Prostate gland (tissue), 2 donors: ENCODE data around the gene IL12B. TPM values are rescaled to one million over a fixed set of nuclear protein-coding genes. Genes with fewer than 3 reads are reported as not detected.
"Not testable (repeated sequence)": the region's sequence is repeated elsewhere in the genome, so short reads cannot be mapped to it uniquely, and the experiment has no call there.

Experiments used
- DNase-seq: peaks from one replicate; pipeline ENCODE4 v3.0.0-alpha.2; 2019; ENCODE audit warnings: low spot score
- H3K27ac ChIP-seq, 2 donors: fragments of 200-600 bp; sonication (generic); 2 replicates each; pipeline ENCODE4 v1.5.1; 2017 to 2019
- H3K27me3 ChIP-seq: fragments of 200-600 bp; sonication (generic); replicated peaks from 2 replicates; pipeline ENCODE4 v1.5.1; 2019; ENCODE audit not compliant: insufficient read depth
- H3K36me3 ChIP-seq, 2 donors: fragments of 200-600 bp; sonication (generic); 1 replicate in 1 of 2; 2 replicates in 1 of 2; pipeline versions ENCODE4 v1.5.1 to v1.8.1; 2017 to 2019
- H3K4me1 ChIP-seq: fragments of 200-600 bp; sonication (generic); replicated peaks from 2 replicates; pipeline ENCODE4 v1.5.1; 2019
- H3K4me3 ChIP-seq, 2 donors: fragments of 200-600 bp; sonication (generic); 2 replicates each; pipeline ENCODE4 v1.5.1; 2017 to 2019
- H3K9me3 ChIP-seq: fragments of 200-600 bp; sonication (generic); 2 replicates; pipeline ENCODE4 v1.5.1; 2017
- POLR2A ChIP-seq: fragments of 450-650 bp; IDR thresholded peaks from one replicate; pipeline ENCODE4 v1.6.1; 2016; ENCODE audit warnings: antibody characterized with exemption, mild to moderate bottlenecking
- POLR2AphosphoS5 ChIP-seq: sonication (generic); formaldehyde crosslinking; IDR thresholded peaks from one replicate; pipeline ENCODE4 v1.6.1; 2017; ENCODE audit warnings: antibody characterized with exemption
- WGBS: methylation state at CpG from one replicate; pipeline ENCODE4 v1.1.5; 2018; 5-methylcytosine and 5-hydroxymethylcytosine counted together
- intact Hi-C: fragments of 100-400 bp; cut with DNase I; formaldehyde crosslinking; loops from one replicate; pipeline ENCODE4 v1.14.2; 2022
- total RNA-seq, 2 donors: library from RNA; depleted of rRNA; stranded (reverse); fragments of >200 nt; gene quantifications; one replicate each; pipeline ENCODE4 v1.1.0, GENCODE V29; 2016
- TF ChIP-seq, protein P1 (sequence below), 4 experiments: fragments of 200-600 bp in 2 of 4; fragments of 450-650 bp in 2 of 4; sonication (generic) in 2 of 4; IDR thresholded peaks; 1 replicate in 3 of 4; 2 replicates in 1 of 4; pipeline ENCODE4 v1.5.1; 2016 to 2019; ENCODE audit warnings: antibody characterized with exemption in 4 of 4, mild to moderate bottlenecking in 2 of 4, moderate library complexity in 2 of 4

Gene IL12B
- total RNA-seq, 2 donors from 2014 or later, result not detected

DNA sequence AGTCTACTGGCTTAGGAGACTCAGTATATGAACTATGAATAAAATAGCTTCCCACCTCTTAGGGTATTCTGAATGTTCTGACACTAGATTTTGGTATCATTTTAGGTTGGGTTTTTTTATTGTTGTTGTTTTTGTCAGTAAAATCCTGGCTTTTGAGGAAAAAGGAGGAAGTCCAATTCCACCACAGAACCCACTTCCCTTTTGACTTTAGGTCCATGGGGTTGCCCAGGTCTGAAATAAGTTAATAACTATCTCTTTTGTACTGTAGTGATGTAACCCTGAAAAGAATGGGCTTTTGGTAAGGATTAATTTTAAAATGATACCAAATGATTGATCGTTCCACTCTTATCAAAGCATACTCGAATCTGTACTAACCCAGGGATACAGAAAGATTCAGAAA lies 29.1 kb upstream of the IL12B start:
- H3K27me3 ChIP-seq, result no peaks in the 10 kb centered on the region
- DNase-seq, result no peak
- TF ChIP-seq, protein P1, sequence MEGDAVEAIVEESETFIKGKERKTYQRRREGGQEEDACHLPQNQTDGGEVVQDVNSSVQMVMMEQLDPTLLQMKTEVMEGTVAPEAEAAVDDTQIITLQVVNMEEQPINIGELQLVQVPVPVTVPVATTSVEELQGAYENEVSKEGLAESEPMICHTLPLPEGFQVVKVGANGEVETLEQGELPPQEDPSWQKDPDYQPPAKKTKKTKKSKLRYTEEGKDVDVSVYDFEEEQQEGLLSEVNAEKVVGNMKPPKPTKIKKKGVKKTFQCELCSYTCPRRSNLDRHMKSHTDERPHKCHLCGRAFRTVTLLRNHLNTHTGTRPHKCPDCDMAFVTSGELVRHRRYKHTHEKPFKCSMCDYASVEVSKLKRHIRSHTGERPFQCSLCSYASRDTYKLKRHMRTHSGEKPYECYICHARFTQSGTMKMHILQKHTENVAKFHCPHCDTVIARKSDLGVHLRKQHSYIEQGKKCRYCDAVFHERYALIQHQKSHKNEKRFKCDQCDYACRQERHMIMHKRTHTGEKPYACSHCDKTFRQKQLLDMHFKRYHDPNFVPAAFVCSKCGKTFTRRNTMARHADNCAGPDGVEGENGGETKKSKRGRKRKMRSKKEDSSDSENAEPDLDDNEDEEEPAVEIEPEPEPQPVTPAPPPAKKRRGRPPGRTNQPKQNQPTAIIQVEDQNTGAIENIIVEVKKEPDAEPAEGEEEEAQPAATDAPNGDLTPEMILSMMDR (IDR thresholded peaks at IDR 0.05), result no peak
- TF ChIP-seq POLR2AphosphoS5, result no peak
- TF ChIP-seq POLR2A, result no peak
- 96% methylated on average over 2 of the region's 2 CpGs for WGBS
- H3K36me3 ChIP-seq, result no peaks in the 10 kb centered on the region
- H3K9me3 ChIP-seq, result no peaks in the 10 kb centered on the region
- H3K4me1 ChIP-seq, result no peaks in the 10 kb centered on the region
- intact Hi-C loops, result no loop called here
- H3K27ac ChIP-seq, result no peak overlapping the region
- no peak overlapping the region for H3K4me3 ChIP-seq

DNA sequence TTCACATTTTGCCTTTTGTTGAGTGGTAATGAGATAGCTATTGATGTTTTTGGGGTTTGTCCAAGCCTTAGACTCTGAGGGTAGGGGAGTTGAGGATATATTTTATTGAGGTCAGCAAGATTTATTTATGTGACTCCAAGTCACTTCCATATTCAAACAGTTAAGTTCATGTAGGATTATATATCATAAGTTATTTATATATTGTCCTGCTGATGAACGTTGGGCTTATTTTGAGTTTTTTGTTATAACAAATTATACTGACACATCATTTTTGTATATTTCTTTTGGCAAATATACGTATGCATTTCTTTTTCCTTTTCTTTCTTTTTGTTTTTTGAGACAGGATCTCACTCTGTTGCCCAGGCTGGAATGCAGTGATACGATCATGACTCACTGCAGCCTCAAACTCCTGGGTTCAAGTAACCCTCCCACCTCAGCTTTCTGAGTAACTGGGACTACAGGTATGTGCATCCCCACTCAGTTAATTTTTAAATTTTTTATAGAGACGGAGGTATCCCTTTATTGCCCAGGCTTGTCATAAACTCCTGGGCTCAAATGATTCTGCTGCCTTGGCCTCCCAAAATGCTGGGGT lies 23.5 kb upstream of the IL12B start:
- no peaks in the 10 kb centered on the region for H3K9me3 ChIP-seq
- no peak overlapping the region for H3K27ac ChIP-seq
- no peak overlapping the region for H3K4me3 ChIP-seq
- H3K36me3 ChIP-seq, result no peaks in the 10 kb centered on the region
- intact Hi-C loops, result no loop called here
- WGBS, result 51% methylated on average over 4 of the region's 4 CpGs
- no peaks in the 10 kb centered on the region for H3K27me3 ChIP-seq
- TF ChIP-seq POLR2A (no peak), POLR2AphosphoS5 (no peak)
- TF ChIP-seq, protein P1 (IDR thresholded peaks at IDR 0.05), result no peak
- DNase-seq, result no peak
- no peaks in the 10 kb centered on the region for H3K4me1 ChIP-seq

DNA sequence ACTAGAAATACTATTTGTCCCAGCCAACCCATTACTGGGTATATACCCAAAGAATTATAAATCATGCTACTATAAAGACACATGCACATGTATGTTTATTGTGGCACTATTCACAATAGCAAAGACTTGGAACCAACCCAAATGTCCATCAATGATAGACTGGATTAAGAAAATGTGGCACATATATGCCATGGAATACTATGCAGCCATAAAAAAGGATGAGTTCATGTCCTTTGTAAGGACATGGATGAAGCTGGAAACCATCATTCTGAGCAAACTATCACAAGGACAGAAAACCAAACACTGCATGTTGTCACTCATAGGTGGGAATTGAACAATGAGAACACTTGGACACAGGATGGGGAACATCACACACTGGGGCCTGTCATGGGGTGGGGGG lies 20.4 kb upstream of the IL12B start:
- not testable (repeated sequence) for H3K4me1 ChIP-seq

DNA sequence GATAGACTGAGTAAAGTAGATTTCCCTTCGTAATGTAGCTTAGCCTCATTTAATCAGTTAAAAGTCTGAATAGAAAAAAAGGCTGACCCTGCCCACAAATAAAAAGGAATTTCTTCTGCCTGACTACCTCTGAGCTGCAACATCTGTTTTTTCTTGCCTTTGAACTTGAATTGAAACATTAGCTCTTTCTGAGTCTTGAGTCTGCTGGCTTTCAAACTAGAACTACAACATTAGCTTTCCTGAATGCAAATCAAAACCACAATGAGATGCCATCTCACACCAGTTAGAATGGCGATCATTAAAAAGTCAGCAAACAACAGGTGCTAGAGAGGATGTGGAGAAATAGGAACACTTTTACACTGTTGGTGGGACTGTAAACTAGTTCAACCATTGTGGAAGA lies 19.9 kb upstream of the IL12B start:
- H3K9me3 ChIP-seq, H3K27ac ChIP-seq, H3K4me3 ChIP-seq, H3K27me3 ChIP-seq, intact Hi-C loops, DNase-seq, H3K4me1 ChIP-seq, H3K36me3 ChIP-seq: not testable (repeated sequence)
- 53% methylated on average over 2 of the region's 2 CpGs for WGBS

More for the DNA sequence above, 20.4 kb upstream of the IL12B start:
- H3K27me3 ChIP-seq, H3K36me3 ChIP-seq, DNase-seq, H3K4me3 ChIP-seq, intact Hi-C loops, H3K9me3 ChIP-seq, H3K27ac ChIP-seq: not testable (repeated sequence)

DNA sequence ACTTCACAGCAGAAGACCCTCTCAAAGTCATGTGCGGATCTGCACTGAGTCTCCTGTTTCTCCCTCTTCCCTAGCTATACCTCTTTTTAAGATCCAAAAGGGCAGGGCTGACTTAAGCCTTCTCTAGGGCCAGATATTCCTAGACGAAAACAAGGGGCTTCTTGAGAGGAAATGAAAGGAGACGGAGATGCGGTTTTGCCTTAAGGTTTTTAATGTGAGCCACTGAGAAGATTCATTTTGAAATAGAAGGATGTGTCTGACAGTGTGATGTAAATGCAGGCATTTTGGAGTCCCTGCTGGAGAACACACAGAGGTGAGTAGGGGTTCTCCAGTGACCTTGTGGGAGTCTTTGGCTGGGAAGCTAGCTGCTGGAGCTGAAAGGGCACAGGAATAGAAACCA lies 15.6 kb upstream of the IL12B start:
- no peak overlapping the region for H3K4me3 ChIP-seq
- DNase-seq, result no peak
- intact Hi-C loops, result no loop called here
- no peak for TF ChIP-seq POLR2AphosphoS5
- TF ChIP-seq, protein P1 (IDR thresholded peaks at IDR 0.05), result no peak
- no peak for TF ChIP-seq POLR2A
- H3K27ac ChIP-seq, result no peak overlapping the region
- 83% methylated on average over 4 of the region's 4 CpGs for WGBS
- no peaks in the 10 kb centered on the region for H3K27me3 ChIP-seq
- no peaks in the 10 kb centered on the region for H3K4me1 ChIP-seq
- H3K9me3 ChIP-seq, result no peaks in the 10 kb centered on the region
- H3K36me3 ChIP-seq, result no peaks in the 10 kb centered on the region

DNA sequence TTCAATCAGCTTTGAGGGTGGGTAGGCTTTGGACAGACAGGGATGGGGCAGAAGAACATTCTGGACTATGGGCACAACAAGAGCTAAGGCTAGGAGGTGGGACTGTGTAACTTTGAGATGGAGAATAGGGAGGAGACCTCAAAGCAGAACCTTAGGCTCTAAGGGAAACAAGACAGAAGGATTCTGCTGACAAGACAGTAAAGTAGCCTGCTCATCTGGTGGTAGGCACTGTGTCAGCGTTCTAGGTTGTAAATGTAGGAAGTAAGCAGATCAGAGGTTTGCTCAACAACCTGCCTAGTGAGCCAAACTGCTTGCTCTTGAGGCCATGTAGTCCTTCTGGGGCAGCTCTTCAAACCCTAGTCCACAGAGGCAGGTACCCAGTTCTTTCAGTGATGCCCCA lies 15.0 kb upstream of the IL12B start:
- Histone ChIP-seq H3K4me3 (no peak overlapping the region), H3K4me1 (no peaks in the 10 kb centered on the region), H3K27me3 (no peaks in the 10 kb centered on the region), H3K9me3 (no peaks in the 10 kb centered on the region), H3K27ac (no peak overlapping the region), H3K36me3 (no peaks in the 10 kb centered on the region)
- intact Hi-C loops, result no loop called here
- WGBS, result 59% methylated on average over 1 of the region's 1 CpG
- no peak for TF ChIP-seq POLR2AphosphoS5
- TF ChIP-seq POLR2A, result no peak
- TF ChIP-seq, protein P1 (IDR thresholded peaks at IDR 0.05), result no peak
- DNase-seq, result no peak
